ENCODE measurements around the gene STX11. TPM values are rescaled to one million over a fixed set of nuclear protein-coding genes. Genes with fewer than 3 reads are reported as not detected.

Gene STX11
- total and polyA plus RNA-seq, 2 of the 13 experiments (the other 11 are each of a cell fraction or from before 2014, with no cell fraction given), result 0.03 TPM; not detected in 1

DNA sequence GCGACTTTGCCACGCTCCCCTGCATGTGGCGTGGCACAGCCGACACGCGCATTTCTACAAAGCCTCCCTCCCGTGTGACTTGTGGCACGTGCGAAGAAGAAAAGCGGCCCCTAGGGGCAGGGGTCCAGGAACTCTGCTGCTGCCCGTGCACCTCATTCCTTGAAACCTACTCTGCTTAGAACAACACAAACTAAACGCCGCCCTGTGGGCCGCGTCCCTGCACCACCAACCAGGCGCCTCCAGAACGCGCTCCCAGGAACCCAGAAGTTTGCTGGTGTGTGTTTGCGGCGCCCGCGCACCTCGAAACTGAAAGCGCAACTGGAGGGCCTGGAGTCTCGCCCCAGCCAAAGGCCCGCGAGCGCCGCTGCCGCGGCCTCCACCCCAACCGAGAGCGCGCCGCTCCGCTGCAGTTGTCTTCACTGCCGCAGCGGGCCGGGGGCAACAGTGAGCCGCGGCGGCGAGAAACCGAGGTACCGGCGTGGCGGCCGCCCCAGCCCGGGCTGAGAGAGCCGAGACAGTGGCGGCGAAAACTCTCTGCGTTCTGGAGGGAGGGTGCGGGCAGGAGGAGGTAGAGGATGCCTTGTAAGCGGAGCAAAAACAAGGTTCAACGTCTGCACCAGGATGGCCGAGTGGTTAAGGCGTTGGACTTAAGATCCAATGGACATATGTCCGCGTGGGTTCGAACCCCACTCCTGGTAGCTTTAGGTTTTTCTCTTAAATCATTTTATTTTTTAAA, 65.8 kb downstream of the STX11 start (continued):
- TF ChIP-seq MED13 (CRISPR knock-in tag; IDR thresholded peaks at IDR 0.05), result peak; percentile 73
- TF ChIP-seq FOXA1 (IDR thresholded peaks at IDR 0.05), result no peak
- TF ChIP-seq FOXA1 (CRISPR knock-in tag; IDR thresholded peaks at IDR 0.05), result 0 out of 2 replicates have a peak, but pooled peaks have one; percentile 28
- peak; percentile 59 for TF ChIP-seq AGO2 (optimal IDR thresholded peaks at IDR 0.05; ENCODE audit: low read depth, low read length)
- TF ChIP-seq, protein P1, sequence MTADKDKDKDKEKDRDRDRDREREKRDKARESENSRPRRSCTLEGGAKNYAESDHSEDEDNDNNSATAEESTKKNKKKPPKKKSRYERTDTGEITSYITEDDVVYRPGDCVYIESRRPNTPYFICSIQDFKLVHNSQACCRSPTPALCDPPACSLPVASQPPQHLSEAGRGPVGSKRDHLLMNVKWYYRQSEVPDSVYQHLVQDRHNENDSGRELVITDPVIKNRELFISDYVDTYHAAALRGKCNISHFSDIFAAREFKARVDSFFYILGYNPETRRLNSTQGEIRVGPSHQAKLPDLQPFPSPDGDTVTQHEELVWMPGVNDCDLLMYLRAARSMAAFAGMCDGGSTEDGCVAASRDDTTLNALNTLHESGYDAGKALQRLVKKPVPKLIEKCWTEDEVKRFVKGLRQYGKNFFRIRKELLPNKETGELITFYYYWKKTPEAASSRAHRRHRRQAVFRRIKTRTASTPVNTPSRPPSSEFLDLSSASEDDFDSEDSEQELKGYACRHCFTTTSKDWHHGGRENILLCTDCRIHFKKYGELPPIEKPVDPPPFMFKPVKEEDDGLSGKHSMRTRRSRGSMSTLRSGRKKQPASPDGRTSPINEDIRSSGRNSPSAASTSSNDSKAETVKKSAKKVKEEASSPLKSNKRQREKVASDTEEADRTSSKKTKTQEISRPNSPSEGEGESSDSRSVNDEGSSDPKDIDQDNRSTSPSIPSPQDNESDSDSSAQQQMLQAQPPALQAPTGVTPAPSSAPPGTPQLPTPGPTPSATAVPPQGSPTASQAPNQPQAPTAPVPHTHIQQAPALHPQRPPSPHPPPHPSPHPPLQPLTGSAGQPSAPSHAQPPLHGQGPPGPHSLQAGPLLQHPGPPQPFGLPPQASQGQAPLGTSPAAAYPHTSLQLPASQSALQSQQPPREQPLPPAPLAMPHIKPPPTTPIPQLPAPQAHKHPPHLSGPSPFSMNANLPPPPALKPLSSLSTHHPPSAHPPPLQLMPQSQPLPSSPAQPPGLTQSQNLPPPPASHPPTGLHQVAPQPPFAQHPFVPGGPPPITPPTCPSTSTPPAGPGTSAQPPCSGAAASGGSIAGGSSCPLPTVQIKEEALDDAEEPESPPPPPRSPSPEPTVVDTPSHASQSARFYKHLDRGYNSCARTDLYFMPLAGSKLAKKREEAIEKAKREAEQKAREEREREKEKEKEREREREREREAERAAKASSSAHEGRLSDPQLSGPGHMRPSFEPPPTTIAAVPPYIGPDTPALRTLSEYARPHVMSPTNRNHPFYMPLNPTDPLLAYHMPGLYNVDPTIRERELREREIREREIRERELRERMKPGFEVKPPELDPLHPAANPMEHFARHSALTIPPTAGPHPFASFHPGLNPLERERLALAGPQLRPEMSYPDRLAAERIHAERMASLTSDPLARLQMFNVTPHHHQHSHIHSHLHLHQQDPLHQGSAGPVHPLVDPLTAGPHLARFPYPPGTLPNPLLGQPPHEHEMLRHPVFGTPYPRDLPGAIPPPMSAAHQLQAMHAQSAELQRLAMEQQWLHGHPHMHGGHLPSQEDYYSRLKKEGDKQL (CRISPR knock-in tag; IDR thresholded peaks at IDR 0.05; ENCODE audit: low read depth), result no peak
- no peak for TF ChIP-seq POLR2AphosphoS5 (IDR thresholded peaks at IDR 0.05; ENCODE audit: low read depth, low read length)
- TF ChIP-seq TBX2 (CRISPR knock-in tag; IDR thresholded peaks at IDR 0.05; ENCODE audit: borderline replicate concordance), result peak; percentile 67
- TF ChIP-seq, protein P2, sequence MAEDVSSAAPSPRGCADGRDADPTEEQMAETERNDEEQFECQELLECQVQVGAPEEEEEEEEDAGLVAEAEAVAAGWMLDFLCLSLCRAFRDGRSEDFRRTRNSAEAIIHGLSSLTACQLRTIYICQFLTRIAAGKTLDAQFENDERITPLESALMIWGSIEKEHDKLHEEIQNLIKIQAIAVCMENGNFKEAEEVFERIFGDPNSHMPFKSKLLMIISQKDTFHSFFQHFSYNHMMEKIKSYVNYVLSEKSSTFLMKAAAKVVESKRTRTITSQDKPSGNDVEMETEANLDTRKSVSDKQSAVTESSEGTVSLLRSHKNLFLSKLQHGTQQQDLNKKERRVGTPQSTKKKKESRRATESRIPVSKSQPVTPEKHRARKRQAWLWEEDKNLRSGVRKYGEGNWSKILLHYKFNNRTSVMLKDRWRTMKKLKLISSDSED (CRISPR knock-in tag; IDR thresholded peaks at IDR 0.05), result no peak; the same call in 1 of the 2 replicates
- no peak; the same call in 1 of the 2 replicates for TF ChIP-seq ZNF775 (CRISPR knock-in tag; IDR thresholded peaks at IDR 0.05; ENCODE audit: borderline replicate concordance)
- no peak for TF ChIP-seq ZBTB8A (CRISPR knock-in tag; IDR thresholded peaks at IDR 0.05; ENCODE audit: borderline replicate concordance, low read depth)
- peak; percentile 79; the same call in 1 of the 2 replicates for TF ChIP-seq ZNF274 (CRISPR knock-in tag; IDR thresholded peaks at IDR 0.05)
- peak; percentile 86 for TF ChIP-seq AGO1 (IDR thresholded peaks at IDR 0.05; ENCODE audit: low read depth, low read length, poor library complexity, severe bottlenecking)
- TF ChIP-seq SOX13 (IDR thresholded peaks at IDR 0.05), result no peak
- peak in 1 of 2 experiments; percentile 24; a peak in 1 of 4 replicates for TF ChIP-seq SOX13 (CRISPR knock-in tag; conservative IDR thresholded peaks at IDR 0.05 in 1 of 2, IDR thresholded peaks at IDR 0.05 in 1 of 2)
- TF ChIP-seq ZNF543 (CRISPR knock-in tag; IDR thresholded peaks at IDR 0.05), result no peak; the same call in 1 of the 2 replicates
- TF ChIP-seq ZNF232 (CRISPR knock-in tag; IDR thresholded peaks at IDR 0.05; ENCODE audit: borderline replicate concordance), result peak; percentile 35
- TF ChIP-seq, protein P3, sequence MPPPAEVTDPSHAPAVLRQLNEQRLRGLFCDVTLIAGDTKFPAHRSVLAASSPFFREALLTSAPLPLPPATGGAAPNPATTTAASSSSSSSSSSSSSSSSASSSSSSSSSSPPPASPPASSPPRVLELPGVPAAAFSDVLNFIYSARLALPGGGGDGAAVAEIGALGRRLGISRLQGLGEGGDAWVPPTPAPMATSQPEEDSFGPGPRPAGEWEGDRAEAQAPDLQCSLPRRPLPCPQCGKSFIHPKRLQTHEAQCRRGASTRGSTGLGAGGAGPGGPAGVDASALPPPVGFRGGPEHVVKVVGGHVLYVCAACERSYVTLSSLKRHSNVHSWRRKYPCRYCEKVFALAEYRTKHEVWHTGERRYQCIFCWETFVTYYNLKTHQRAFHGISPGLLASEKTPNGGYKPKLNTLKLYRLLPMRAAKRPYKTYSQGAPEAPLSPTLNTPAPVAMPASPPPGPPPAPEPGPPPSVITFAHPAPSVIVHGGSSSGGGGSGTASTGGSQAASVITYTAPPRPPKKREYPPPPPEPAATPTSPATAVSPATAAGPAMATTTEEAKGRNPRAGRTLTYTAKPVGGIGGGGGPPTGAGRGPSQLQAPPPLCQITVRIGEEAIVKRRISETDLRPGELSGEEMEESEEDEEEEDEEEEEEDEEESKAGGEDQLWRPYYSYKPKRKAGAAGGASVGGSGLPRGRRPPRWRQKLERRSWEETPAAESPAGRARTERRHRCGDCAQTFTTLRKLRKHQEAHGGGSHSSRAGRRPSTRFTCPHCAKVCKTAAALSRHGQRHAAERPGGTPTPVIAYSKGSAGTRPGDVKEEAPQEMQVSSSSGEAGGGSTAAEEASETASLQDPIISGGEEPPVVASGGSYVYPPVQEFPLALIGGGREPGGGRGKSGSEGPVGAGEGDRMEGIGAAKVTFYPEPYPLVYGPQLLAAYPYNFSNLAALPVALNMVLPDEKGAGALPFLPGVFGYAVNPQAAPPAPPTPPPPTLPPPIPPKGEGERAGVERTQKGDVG (CRISPR knock-in tag; IDR thresholded peaks at IDR 0.05; ENCODE audit: borderline replicate concordance), result no peak; the same call in 1 of the 2 replicates

Measured in HepG2 (cell line).